Limb (tissue), 2 donors: ENCODE measurements around the gene TMEM238.

ENCODE experiments used
- DNase-seq, 2 donors: peaks; one replicate each; pipeline ENCODE4 v3.0.0-alpha.2; 2016; ENCODE audit errors: extremely low spot score in 2 of 2

TMEM238 gene

DNA sequence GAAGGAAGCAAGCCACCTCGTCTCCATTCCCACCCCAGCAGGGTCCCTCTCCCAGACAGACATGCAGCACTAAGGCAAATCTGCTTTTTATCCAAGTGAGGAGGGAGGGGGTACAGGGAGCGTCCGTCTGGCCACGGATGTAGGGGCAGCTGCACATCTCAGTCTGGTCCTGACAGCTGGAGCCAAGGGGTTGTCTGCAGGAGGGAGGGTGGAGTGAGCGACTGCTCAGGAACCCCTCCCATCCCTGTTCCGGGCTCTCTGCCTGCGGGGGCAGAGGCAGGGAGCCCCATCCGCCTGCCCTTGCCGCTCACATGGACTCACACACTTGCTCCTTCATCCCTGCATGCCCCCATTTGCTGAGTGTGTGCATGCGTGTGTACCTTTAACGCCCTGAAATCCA lies 4.9 kb downstream of the TMEM238 start:
- DNase-seq = peak; percentile 68 to 69

- DNase-seq = peak in 1 of 2 donors; percentile 63
Observed at GRCh38 chr19:55377356-55378131, 6.5 kb downstream of the TMEM238 start.

DNA sequence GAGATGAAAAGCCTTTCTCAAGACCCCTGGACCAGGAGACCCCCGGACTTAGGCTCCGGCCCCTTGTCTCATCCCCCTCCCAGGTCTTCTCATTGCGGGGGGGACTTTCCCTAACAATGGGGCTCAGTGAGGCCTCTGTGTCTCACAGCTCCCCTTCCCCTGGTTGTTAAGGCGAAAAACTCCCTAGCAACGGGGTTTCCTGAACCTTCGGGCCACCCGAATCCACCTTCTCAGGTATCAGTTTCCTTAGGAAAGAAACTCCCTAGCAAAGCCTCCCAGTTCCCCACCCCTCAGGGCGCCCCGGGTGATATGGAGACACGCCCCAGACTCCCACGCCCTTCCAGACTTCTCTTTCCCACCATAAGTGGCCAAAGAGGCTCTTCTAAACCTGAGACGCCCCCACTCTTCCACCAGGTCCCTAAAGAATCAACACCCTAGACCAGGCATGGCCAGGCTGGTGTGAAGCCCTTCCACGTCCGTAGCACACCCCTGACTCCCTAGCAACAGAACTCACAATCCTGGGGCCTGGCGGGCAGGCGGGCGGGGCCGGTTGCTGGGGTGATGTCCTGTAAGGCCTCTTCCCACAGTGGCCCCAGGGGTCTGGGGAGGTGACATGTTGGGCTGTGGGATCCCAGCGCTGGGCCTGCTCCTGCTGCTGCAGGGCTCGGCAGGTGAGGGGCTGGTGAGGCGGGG lies 7.7 kb downstream of the TMEM238 start, which contains the start of gene TMEM190:
TSS of gene TMEM190 (plus strand) at position 586 of the 693 bp plus-strand sequence. CDS start at position 614, 28 bp downstream.
- no peak for DNase-seq

- no peak for DNase-seq
Observed at GRCh38 chr19:55373993-55374757, 9.9 kb downstream of the TMEM238 start.

DNA sequence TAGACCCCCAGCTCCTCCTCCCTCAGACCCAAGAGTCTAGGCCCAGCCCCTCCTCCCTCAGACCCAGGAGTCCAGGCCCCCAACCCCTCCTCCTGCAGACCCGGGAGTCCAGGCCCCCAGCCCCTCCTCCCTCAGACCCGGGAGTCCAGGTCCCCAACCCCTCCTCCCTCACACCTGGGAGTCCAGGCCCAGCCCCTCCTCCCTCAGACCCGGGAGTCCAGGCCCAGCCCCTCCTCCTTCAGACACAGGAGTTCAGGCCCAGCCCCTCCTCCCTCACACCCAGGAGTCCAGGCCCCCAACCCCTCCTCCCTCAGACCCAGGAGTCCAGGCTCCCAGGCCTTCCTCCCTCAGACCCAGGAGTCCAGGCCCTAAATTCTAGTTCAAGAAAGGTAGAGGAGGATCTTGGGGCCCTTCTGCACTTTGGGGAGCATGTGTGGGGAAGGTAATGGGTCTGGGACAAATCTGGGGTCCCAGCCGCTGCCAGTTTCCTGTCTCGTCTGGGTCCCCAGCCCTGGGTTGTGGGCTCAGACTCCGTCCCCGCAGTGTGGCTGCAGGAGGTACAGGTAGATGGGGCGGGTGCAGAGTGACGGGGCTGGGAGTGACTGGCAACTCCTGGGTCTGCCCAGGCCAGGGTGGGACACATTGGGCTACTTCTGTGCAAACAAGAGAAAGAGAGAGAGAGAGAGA lies 10.6 kb downstream of the TMEM238 start:
- DNase-seq = no peak

DNA sequence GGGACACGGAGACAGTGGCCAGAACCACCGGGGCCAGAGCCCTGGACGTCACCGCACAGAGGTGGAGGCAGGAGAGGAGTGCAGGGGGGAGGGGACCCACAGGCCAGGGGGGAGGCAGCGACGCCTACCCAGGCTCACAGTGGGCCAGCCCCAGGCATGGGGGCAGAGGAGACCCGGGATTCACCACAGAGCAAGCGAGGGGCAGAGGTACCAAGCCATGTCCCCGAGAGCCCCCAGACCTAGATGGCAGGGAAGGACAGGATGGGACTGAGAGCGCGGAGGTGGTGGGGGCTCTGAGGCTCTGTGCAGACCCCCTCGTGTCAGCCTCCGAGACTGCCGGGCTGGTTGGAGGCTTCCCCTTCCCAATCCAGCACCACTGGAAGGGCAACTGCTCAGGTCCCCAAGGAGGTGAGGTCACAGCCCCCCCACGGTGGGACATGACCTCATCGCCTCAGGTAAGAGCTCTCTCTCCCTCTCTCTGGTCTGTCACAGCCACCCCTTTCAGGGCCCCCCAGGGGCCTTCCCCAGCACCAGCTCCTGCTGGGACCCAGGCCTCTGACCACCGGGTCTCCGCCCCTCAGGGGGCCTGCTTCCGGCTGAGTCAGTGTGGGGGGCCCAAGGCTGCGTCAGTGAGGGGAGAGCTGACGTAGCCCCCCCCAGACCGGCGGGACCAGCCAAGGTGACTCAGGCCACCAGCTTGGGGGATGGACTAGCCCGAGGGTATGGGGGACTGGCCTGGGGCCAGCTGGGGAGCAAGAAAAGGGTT lies 11.6 kb downstream of the TMEM238 start:
- DNase-seq = no peak

DNA sequence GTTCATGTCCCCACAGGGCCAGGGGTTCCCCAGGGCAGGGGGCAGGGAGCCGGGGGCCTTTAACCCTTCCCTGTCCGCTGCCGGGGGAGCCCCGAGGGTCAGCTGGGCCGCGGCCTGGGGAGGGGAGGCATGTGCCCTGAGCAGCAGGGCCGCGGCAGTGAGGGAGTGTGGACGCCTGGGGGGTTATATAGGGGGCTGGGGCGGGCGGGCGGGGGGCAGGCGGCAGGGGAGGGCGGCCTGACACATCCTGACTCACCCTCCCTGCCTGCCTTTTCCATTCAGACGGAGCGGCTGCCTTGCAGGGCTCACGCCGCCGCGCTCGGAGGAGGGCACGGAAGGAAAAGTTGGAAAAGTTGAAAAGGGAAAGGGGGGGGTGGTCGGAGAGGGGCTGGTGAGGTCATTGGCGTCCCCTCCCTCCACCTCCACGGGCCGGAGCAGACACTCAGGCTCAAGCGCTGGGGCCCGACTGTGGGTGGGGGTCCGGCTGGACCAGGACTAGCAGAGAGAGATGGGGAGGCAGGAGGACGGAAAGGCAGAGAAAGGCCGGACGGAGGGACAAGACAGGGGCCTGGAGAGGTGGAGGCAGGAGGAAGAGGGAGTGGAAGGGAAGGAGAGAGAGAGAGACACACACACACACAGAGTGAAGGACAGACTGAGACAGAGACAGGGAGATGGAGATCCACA lies 13.6 kb downstream of the TMEM238 start, which contains the start of gene IL11:
TSS of gene IL11 (minus strand) at position 159 of the 684 bp plus-strand sequence. CDS start at position 6, 153 bp downstream.
- DNase-seq = no peak

DNA sequence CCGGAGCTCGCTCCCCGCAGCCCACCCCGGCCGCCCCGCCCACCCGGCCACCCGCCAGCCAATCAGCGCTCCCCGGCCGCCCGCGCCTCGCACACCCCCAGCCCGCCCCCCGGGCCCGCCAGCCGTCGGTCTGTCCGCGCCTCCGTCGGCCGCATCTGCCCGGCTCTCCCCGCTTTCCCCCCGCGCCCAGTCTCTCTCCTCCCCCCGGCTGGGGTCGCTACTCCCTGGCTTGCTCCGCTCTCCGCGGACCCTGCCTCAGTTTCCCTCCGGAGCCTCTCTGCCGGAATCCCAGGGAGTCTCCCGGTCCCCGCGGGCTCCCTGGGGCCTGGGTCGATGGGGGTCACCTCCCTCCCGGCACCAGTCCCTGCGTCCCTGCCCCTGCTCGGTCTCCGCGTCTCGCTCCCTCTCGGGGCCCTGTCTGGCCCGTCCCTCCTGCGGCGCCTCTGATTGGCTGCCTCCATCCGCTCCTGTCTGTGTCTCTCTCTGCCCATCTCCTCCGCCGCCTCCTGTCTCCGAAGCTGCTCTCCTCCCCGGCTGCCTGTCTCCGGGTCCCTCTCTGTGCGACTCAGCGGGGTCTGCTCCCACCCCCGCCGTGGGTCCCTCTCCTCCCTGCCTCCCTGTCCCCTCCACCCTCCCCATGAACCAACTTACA lies 14.3 kb downstream of the TMEM238 start:
- DNase-seq = no peak

- DNase-seq = peak in 1 of 2 donors; percentile 60
Observed at GRCh38 chr19:55368701-55369563, 15.2 kb downstream of the TMEM238 start.

DNA sequence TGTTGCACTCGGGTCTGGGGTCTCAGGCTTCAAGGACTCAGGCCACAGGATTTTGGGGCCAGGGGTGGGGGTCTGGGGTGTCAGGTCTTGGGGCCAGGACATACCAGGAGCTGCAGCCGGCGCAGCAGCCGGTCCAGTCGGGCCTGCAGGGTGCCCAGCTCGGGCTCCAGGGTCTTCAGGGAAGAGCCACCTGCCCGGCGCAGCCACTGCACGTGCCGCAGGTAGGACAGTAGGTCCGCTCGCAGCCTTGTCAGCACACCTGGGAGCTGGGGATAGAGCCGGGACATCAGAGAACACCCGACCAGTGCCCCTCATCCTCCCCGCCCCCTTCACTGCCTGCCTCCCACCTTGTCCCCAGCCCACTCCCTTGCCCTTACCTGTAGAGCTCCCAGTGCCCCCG lies 16.0 kb downstream of the TMEM238 start:
- no peak for DNase-seq

- no peak for DNase-seq
Observed at GRCh38 chr19:55366790-55367189, 17.3 kb downstream of the TMEM238 start.

DNA sequence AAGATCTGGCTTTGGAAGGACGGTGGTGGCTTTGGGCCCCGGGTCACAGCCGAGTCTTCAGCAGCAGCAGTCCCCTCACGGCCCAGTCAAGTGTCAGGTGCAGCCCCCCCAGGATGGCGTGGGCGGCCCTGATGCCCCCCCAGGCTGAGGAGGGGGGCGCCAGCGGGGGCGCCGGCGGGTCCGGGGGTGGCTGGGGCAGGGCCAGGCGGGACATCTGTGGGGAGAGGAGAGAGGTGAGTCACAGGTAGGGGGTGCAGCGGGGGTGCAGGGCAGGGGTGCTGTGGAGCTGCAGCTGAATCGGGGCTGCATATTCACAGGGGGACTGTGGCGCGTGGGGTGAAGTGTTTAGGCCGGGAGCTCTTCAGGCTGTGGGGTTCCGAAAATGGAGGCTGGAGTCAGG lies 18.1 kb downstream of the TMEM238 start:
- DNase-seq = no peak

DNA sequence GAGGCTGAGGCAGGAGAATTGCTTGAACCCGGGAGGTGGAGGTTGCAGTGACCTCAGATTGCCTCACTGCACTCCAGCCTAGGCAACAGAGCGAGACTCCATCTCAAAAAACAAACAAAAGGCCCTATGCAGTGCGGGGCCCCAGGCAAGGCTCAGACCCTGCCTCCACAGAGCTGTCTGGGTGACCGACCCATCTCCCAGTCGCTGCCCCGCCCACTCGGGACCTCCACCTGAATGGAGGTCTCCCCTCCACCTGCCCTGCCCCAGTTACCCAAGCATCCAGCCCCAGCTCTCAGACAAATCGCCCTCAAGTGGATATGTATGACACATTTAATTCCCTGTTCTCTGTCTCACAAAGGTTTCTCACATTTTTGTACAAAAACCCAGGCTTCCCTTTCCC lies 18.8 kb downstream of the TMEM238 start:
- DNase-seq = no peak

GRCh38 chr19:55362990-55363716 lies 20.9 kb downstream of the TMEM238 start, which contains the start of gene GARIN5B:
TSS of gene GARIN5B (minus strand) at chr19:55363260. CDS start at chr19:55363066, 194 bp downstream.
- no peak for DNase-seq

GRCh38 chr19:55362174-55362989 lies 21.7 kb downstream of the TMEM238 start:
- no peak for DNase-seq

DNA sequence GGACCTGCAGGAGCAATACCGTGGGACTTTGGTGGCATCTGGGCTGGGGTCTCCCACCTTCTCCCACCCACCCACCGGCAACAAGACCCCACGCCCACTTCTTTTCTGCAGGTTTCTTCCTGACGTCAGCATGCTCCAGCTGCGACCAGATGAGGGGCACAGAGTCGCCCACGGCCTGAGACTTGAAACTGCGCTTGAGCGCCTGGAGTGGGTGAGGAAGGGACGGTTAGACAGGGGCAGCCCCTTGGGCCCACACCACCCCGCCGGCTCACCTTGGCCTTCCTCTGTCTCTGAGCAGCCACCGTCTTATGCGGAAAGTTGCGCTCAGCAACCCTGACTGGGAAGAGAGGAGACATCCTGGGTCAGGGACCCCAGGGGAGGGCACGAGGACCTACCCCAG lies 23.2 kb downstream of the TMEM238 start:
- no peak for DNase-seq
